DOHH2 (cell line): ENCODE data around the gene IGFALS.

ENCODE experiments used
- CTCF ChIP-seq: fragments of 200-600 bp; sonication (generic); IDR thresholded peaks from one replicate; pipeline ENCODE4 v1.5.1; 2014; ENCODE audit warnings: antibody characterized with exemption, mild to moderate bottlenecking, low read depth, low read length; ENCODE audit not compliant: poor library complexity, severe bottlenecking
- EZH2phosphoT487 ChIP-seq: fragments of 200-600 bp; sonication (generic); IDR thresholded peaks from 2 replicates; pipeline ENCODE4 v1.6.1; 2017; ENCODE audit warnings: borderline replicate concordance, mild to moderate bottlenecking, antibody characterized with exemption, low read length, moderate library complexity, mixed read lengths

- TF ChIP-seq CTCF = no peak
- no peak for TF ChIP-seq EZH2phosphoT487
Observed at GRCh38 chr16:1820946-1821290, 27.4 kb upstream of the IGFALS start.
